Measurements from ENCODE around the gene NRIP3.
"Not testable (repeated sequence)": the region's sequence is repeated elsewhere in the genome, so short reads cannot be mapped to it uniquely, and the experiment has no call there.

NRIP3 gene

DNA sequence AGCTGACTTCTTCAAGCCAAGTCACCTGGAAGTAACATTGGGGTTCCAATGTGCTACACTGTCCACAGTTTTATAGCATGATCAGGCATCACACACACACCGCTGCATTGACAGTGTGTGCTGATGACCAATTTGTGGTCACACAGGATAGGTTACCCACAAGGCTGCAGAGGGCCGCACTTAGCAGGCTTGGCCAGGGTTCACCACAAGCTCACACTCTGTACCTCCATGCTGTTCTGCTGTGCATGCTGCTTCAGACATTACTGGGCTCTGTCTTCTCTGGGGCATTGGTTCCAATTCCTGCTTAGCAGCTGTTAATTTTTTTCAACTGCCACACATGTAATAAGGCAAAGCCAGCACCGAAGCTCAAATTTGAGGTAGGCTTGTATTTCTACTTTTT is 11.0 kb upstream of the NRIP3 start:
- Histone ChIP-seq H3K9ac (ENCODE audit: low read length) (no peak overlapping the region), H3K36me3 (ENCODE audit: control insufficient read depth, low read depth, low read length) (no peaks in the 10 kb centered on the region), H3K27me3 (ENCODE audit: control insufficient read depth, insufficient read depth, low read length) (no peaks in the 10 kb centered on the region), H3K27ac (ENCODE audit: low read length) (no peak overlapping the region), H3K9me3 (ENCODE audit: control insufficient read depth, low read depth, low read length) (no peaks in the 10 kb centered on the region), H3K4me1 (ENCODE audit: control insufficient read depth, low read depth, low read length) (no peaks in the 10 kb centered on the region), H3K4me3 (ENCODE audit: low read length) (no peak overlapping the region)

DNA sequence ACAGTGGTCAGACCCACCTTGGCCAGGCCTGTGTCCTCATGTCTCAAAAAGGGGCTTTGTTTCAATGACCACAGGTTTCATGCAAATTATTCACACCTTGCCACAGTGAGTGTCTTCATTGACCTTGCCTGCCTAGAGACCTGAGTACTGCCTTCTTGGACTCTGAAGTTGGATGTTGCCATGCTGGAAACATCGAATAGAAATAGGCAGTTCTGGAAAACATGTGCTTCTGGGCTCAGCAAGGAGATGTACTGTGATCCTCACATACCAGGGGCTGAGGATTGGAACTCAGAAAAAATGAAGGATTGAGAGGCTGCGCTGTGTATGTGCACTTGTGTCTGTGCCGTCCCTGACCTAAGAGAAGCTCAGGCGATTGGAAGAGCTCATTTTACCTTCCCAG is 9.6 kb upstream of the NRIP3 start:
- H3K4me3 ChIP-seq (ENCODE audit: low read length) = no peak overlapping the region
- H3K9ac ChIP-seq (ENCODE audit: low read length) = no peak overlapping the region
- no peaks in the 10 kb centered on the region for H3K9me3 ChIP-seq (ENCODE audit: control insufficient read depth, low read depth, low read length)
- H3K36me3 ChIP-seq (ENCODE audit: control insufficient read depth, low read depth, low read length) = no peaks in the 10 kb centered on the region
- no peaks in the 10 kb centered on the region for H3K27me3 ChIP-seq (ENCODE audit: control insufficient read depth, insufficient read depth, low read length)
- H3K27ac ChIP-seq (ENCODE audit: low read length) = no peak overlapping the region
- H3K4me1 ChIP-seq (ENCODE audit: control insufficient read depth, low read depth, low read length) = no peaks in the 10 kb centered on the region

DNA sequence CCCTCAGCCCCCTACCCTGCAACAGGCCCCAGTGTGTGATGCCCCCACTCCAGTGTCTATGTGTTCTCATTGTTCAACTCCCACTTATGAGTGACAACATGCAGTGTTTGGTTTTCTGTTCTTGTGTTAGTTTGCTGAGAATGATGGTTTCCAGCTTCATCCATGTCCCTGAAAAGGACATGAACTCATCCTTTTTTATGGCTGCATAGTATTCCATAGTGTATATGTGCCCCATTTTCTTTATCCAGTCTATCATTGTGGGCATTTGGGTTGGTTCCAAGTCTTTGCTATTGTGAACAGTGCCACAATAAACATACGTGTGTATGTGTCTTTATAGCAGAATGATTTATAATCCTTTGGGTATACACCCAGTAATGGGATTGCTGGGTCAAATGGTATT is 5.7 kb upstream of the NRIP3 start:
- H3K9me3 ChIP-seq (ENCODE audit: control insufficient read depth, low read depth, low read length); H3K36me3 ChIP-seq (ENCODE audit: control insufficient read depth, low read depth, low read length); H3K4me1 ChIP-seq (ENCODE audit: control insufficient read depth, low read depth, low read length); H3K27ac ChIP-seq (ENCODE audit: low read length); H3K9ac ChIP-seq (ENCODE audit: low read length); H3K4me3 ChIP-seq (ENCODE audit: low read length): not testable (repeated sequence)
- H3K27me3 ChIP-seq (ENCODE audit: control insufficient read depth, insufficient read depth, low read length) = peaks cover 34% of the 10 kb centered on the region

DNA sequence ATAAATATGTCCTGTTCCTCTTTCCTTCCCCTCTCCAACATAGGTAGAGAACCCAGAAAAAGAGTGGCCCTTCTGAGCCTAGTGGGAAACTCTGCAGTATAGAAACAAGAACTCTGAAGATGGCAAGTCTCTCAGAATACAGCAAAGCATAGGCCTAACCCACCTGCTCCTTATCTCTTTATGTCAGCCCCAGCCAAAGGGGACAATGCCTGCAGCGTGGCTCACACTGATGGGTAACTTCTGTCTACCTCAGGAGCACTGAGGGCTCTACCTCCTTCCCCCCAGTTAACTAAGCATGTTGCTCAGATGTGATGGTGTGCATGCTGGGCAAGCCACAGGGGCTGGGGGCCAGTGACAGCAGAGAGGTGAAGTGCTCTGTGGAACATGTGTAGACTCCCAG is 4.9 kb upstream of the NRIP3 start:
- Histone ChIP-seq H3K27me3 (ENCODE audit: control insufficient read depth, insufficient read depth, low read length) (peaks cover 42% of the 10 kb centered on the region), H3K9ac (ENCODE audit: low read length) (no peak overlapping the region)

DNA sequence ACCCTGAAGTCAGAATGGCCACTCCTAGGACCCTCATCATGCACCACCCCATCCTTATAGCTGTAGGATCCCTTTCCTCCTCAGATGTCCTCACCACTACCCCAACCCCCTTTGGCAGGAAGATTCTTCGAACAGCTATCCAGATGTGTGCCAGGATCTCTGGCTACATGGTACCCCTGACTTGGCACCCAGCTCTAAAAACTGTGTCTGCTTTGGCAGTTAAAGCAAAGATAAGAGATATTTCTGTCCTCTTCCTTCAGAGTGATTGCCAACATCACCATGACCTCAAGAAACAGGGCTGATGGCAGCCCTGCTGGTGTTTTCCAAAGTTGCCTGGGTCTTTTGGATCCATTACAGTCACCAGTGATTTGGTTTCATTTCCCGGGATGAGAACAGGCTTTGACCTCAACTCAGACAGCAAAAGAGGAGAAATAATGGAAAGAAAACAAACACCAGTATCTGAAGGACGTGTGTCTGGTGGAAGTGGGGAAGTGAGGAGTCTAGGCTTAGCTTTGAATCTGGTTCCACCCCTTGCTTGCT is 4.3 kb upstream of the NRIP3 start:
- Histone ChIP-seq H3K9me3 (ENCODE audit: control insufficient read depth, low read depth, low read length) (no peaks in the 10 kb centered on the region), H3K27ac (ENCODE audit: low read length) (no peak overlapping the region), H3K27me3 (ENCODE audit: control insufficient read depth, insufficient read depth, low read length) (peaks cover 48% of the 10 kb centered on the region), H3K4me1 (ENCODE audit: control insufficient read depth, low read depth, low read length) (peaks cover 3% of the 10 kb centered on the region), H3K4me3 (ENCODE audit: low read length) (no peak overlapping the region), H3K9ac (ENCODE audit: low read length) (no peak overlapping the region), H3K36me3 (ENCODE audit: control insufficient read depth, low read depth, low read length) (no peaks in the 10 kb centered on the region)

More for the DNA sequence above, 4.9 kb upstream of the NRIP3 start:
- Histone ChIP-seq H3K27ac (ENCODE audit: low read length) (no peak overlapping the region), H3K36me3 (ENCODE audit: control insufficient read depth, low read depth, low read length) (no peaks in the 10 kb centered on the region), H3K9me3 (ENCODE audit: control insufficient read depth, low read depth, low read length) (no peaks in the 10 kb centered on the region), H3K4me3 (ENCODE audit: low read length) (no peak overlapping the region), H3K4me1 (ENCODE audit: control insufficient read depth, low read depth, low read length) (no peaks in the 10 kb centered on the region)

DNA sequence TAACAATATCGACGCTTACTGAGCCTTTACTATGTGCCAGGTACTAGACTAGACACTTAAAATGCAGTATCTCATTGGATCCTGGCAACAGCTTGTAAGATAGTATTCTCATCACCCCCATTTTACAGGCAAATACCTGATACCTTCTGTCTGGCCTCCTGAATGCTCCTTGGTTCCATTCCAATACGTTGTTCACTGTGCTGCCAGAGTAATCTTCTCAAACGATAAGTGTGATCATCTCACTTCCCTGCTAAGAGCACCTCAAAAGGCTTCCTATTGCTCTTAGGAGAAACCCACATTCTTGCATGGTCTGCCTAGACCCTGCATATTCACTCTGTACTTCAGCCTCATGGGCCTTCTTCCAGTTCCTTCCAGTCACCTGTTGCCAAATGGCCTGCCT is 1.3 kb upstream of the NRIP3 start:
- no peaks in the 10 kb centered on the region for H3K9me3 ChIP-seq (ENCODE audit: control insufficient read depth, low read depth, low read length)
- H3K27me3 ChIP-seq (ENCODE audit: control insufficient read depth, insufficient read depth, low read length) = peaks cover 72% of the 10 kb centered on the region
- no peak overlapping the region for H3K27ac ChIP-seq (ENCODE audit: low read length)
- no peak overlapping the region for H3K4me3 ChIP-seq (ENCODE audit: low read length)
- no peak overlapping the region for H3K9ac ChIP-seq (ENCODE audit: low read length)
- H3K4me1 ChIP-seq (ENCODE audit: control insufficient read depth, low read depth, low read length) = peaks cover 7% of the 10 kb centered on the region
- no peaks in the 10 kb centered on the region for H3K36me3 ChIP-seq (ENCODE audit: control insufficient read depth, low read depth, low read length)

DNA sequence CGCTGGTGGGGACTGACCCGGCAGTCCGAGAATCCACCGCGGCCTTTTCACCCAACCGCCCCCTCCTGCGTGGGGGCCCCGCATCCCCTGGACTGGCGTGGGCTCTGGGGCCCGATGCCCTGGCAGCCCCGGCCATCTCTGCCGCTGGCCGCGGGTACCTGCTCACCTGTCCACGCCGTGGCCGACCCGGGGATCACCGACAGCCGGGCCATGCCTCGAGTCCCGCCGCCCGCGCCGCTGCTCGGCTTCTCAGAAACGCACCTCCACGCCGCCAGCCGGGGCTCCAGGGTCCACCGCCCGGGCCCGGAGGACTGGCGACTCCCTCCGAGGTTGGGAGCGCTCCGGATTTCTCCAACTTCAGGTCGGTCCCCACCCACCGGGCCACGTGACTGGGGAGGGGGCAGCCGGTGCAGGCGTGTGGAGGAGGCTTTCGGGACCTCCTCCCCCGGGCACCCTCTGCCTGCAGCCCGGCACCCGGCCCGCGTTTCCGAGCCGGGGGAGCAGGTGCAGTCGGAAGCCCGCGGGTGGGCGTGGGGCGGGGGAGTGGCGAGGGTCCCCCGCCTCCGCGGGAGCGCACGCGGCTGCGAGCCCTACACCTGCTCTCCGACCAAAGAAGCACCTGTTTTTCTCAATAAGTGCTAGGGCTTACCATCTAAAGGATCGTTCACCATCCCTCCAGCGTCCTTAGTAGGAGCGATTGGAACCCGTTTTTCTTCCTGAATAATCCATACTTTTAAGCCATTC is 554 bp upstream of the NRIP3 start:
- Histone ChIP-seq H3K36me3 (ENCODE audit: control insufficient read depth, low read depth, low read length) (no peaks in the 10 kb centered on the region), H3K9me3 (ENCODE audit: control insufficient read depth, low read depth, low read length) (no peaks in the 10 kb centered on the region), H3K27me3 (ENCODE audit: control insufficient read depth, insufficient read depth, low read length) (peaks cover 72% of the 10 kb centered on the region), H3K4me3 (ENCODE audit: low read length) (peak overlapping the region; percentile 63), H3K4me1 (ENCODE audit: control insufficient read depth, low read depth, low read length) (peaks cover 7% of the 10 kb centered on the region), H3K9ac (ENCODE audit: low read length) (no peak overlapping the region), H3K27ac (ENCODE audit: low read length) (no peak overlapping the region)

DNA sequence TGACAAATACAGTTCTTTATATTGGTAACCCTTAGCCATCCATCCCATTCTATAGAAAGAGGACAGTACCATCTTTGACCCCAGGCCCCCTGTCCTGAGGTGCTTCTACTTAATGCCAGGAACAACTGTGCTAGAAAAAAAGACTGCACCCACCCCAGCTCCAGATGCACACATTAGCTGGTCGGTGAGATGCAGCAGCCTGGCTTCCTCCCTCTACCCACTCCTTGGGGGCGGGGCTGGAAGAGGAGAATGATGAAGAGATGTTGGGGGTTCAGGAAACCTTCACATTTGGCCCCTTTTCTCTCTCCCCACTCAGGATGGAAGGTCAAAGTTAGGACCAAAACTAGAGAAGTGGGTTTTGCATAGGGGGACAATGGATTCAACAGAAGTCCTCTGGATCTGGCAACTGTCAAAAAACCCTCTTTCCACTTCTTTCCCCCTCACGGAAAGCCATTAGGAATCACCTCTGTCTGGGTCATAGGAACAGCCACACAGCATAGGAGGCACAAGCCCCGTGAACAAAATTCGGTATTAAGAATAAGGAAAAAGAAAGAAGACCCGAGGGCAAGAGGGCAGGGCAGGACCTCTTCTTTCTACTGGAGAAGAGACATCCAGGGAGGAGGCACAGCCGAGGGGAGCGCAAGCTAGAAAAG is 755 bp downstream of the NRIP3 start:
- no peak overlapping the region for H3K27ac ChIP-seq (ENCODE audit: low read length)

GRCh38 chr11:9001736-9002135 is 2.1 kb downstream of the NRIP3 start:
- Histone ChIP-seq H3K27ac (ENCODE audit: low read length) (no peak overlapping the region), H3K27me3 (ENCODE audit: control insufficient read depth, insufficient read depth, low read length) (peaks cover 61% of the 10 kb centered on the region), H3K9me3 (ENCODE audit: control insufficient read depth, low read depth, low read length) (no peaks in the 10 kb centered on the region), H3K9ac (ENCODE audit: low read length) (no peak overlapping the region), H3K4me3 (ENCODE audit: low read length) (no peak overlapping the region), H3K4me1 (ENCODE audit: control insufficient read depth, low read depth, low read length) (peaks cover 7% of the 10 kb centered on the region), H3K36me3 (ENCODE audit: control insufficient read depth, low read depth, low read length) (no peaks in the 10 kb centered on the region)

More for the DNA sequence above, 755 bp downstream of the NRIP3 start:
- peaks cover 72% of the 10 kb centered on the region for H3K27me3 ChIP-seq (ENCODE audit: control insufficient read depth, insufficient read depth, low read length)
- no peaks in the 10 kb centered on the region for H3K9me3 ChIP-seq (ENCODE audit: control insufficient read depth, low read depth, low read length)
- peak overlapping the region; percentile 63 for H3K4me3 ChIP-seq (ENCODE audit: low read length)
- peaks cover 7% of the 10 kb centered on the region for H3K4me1 ChIP-seq (ENCODE audit: control insufficient read depth, low read depth, low read length)
- H3K9ac ChIP-seq (ENCODE audit: low read length) = peak overlapping the region; percentile 39
- H3K36me3 ChIP-seq (ENCODE audit: control insufficient read depth, low read depth, low read length) = no peaks in the 10 kb centered on the region

DNA sequence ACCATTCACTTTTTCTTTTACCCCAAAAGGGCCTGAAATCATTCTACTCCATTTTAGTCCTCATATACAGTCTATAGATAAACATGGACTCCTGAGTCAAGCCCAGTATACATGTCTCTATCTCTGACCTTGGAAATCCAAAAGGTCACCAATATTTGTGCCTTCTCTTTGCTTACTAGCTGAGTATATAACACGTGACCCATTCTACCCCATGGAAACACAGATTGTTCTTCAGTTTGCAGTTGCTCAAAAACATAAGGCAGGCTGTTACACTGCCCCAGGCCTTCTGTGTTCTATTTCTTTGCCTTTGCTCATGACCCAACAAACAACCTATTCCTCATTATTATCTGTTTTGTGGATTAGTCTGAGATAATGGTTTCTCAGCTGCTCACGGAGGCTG is 5.8 kb downstream of the NRIP3 start:
- no peaks in the 10 kb centered on the region for H3K9me3 ChIP-seq (ENCODE audit: control insufficient read depth, low read depth, low read length)
- no peak overlapping the region for H3K9ac ChIP-seq (ENCODE audit: low read length)
- H3K27me3 ChIP-seq (ENCODE audit: control insufficient read depth, insufficient read depth, low read length) = peaks cover 23% of the 10 kb centered on the region
- H3K27ac ChIP-seq (ENCODE audit: low read length) = no peak overlapping the region
- peaks cover 4% of the 10 kb centered on the region for H3K4me1 ChIP-seq (ENCODE audit: control insufficient read depth, low read depth, low read length)
- H3K36me3 ChIP-seq (ENCODE audit: control insufficient read depth, low read depth, low read length) = no peaks in the 10 kb centered on the region
- no peak overlapping the region for H3K4me3 ChIP-seq (ENCODE audit: low read length)

DNA sequence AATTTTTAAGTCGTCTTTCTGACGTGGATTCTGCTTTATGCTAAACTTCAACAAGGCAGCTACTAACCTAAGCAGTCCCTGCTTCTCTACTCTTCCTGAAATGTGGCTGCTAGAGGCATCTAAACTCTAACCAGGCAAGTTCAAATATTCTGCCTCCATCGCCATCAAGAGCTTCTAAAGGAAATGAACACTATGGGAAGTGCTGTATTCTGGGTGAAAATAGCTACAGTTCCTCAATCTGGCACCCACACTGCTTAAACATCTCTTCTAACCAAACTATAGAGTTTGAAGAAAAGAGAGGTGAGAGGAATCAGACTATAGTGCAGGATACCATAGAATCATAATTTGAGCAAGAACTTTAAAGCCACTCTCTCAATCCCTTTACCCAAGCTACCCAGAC is 6.3 kb downstream of the NRIP3 start:
- peaks cover 18% of the 10 kb centered on the region for H3K27me3 ChIP-seq (ENCODE audit: control insufficient read depth, insufficient read depth, low read length)
- H3K36me3 ChIP-seq (ENCODE audit: control insufficient read depth, low read depth, low read length) = no peaks in the 10 kb centered on the region
- no peaks in the 10 kb centered on the region for H3K9me3 ChIP-seq (ENCODE audit: control insufficient read depth, low read depth, low read length)
- no peak overlapping the region for H3K27ac ChIP-seq (ENCODE audit: low read length)
- H3K4me1 ChIP-seq (ENCODE audit: control insufficient read depth, low read depth, low read length) = no peaks in the 10 kb centered on the region
- H3K4me3 ChIP-seq (ENCODE audit: low read length) = no peak overlapping the region
- no peak overlapping the region for H3K9ac ChIP-seq (ENCODE audit: low read length)

DNA sequence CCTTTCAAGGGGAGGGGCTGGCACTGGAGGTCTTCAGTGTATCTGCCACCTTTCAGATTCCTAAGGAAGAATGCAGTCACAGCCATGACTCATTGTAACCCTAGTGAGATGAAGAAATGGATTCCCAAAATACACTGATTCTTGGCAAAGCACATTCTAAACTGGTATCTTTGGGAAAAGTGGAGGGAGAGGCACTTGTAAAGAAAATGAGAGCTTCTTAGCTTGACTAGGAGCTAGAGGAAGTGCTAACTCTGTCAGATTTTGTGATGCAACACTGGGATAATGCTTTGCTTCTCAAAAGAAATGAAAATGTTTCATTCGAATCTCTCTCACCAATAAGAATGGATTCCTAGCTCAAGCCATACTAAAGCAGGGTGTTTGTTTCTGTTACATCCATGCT is 14.3 kb downstream of the NRIP3 start:
- Histone ChIP-seq H3K36me3 (ENCODE audit: control insufficient read depth, low read depth, low read length) (no peaks in the 10 kb centered on the region), H3K9me3 (ENCODE audit: control insufficient read depth, low read depth, low read length) (no peaks in the 10 kb centered on the region), H3K27ac (ENCODE audit: low read length) (no peak overlapping the region), H3K27me3 (ENCODE audit: control insufficient read depth, insufficient read depth, low read length) (no peaks in the 10 kb centered on the region), H3K9ac (ENCODE audit: low read length) (no peak overlapping the region), H3K4me3 (ENCODE audit: low read length) (no peak overlapping the region), H3K4me1 (ENCODE audit: control insufficient read depth, low read depth, low read length) (no peaks in the 10 kb centered on the region)

All from iPS-18a (cell line).